Measurements from ENCODE around the gene BTF3. TPM values are rescaled to one million over a fixed set of nuclear protein-coding genes. Genes with fewer than 3 reads are reported as not detected.
"Not testable (repeated sequence)": the region's sequence is repeated elsewhere in the genome, so short reads cannot be mapped to it uniquely, and the experiment has no call there.

The BTF3 gene
- total RNA-seq: 100 to 1,000 TPM; 389 to 397 TPM
- long read RNA-seq, donor 1, transcript BTF3-202 (6 exons, 1,237 nt): minor isoform, 12 of 89 reads
- long read RNA-seq, donor 1, transcript BTF3-201 (6 exons, 897 nt): major isoform, 71 of 89 reads
- long read RNA-seq, donor 1, partial matches to known transcripts: 5 of 89 reads
- long read RNA-seq, donor 1, other reads (novel, unspliced or antisense): 1 of 89 reads
- long read RNA-seq, donor 2, transcript BTF3-201 (6 exons, 897 nt): major isoform, 372 of 460 reads
- long read RNA-seq, donor 2, transcript BTF3-202 (6 exons, 1,237 nt): minor isoform, 83 of 460 reads
- long read RNA-seq, donor 2, partial matches to known transcripts: 3 of 460 reads
- long read RNA-seq, donor 2, other reads (novel, unspliced or antisense): 2 of 460 reads

GRCh38 chr5:73498057-73498992 lies at the start of gene BTF3:
TSS of gene BTF3 (plus strand) at chr5:73498442. CDS start at chr5:73498668, 226 bp downstream.
- intact Hi-C loops (cut with DNase I): no loop called here
- DNase-seq (ENCODE audit: low spot score): peak; percentile 99

- intact Hi-C loops (cut with DNase I): loop anchor here in 1 of 2 donors (10.0 kb wide), 1 partner anchor 364 kb away; no protein-coding TSS in a partner anchor
- DNase-seq (ENCODE audit: low spot score): peak; percentile 95
Measured at GRCh38 chr5:73448463-73449136, 49.6 kb upstream of the BTF3 start, which contains the start of gene FOXD1. TSS of gene FOXD1 (minus strand) at chr5:73448777. CDS start at chr5:73448362, 415 bp downstream.

GRCh38 chr5:73450137-73450536 lies 48.1 kb upstream of the BTF3 start:
- intact Hi-C loops (cut with DNase I): loop anchor here in 1 of 2 donors (5.0 kb wide), 2 partner anchors 138 to 233 kb away; no protein-coding TSS in a partner anchor
- DNase-seq (ENCODE audit: low spot score): no peak

- intact Hi-C loops (cut with DNase I): loop anchor here in 1 of 2 donors (5.0 kb wide), 2 partner anchors 138 to 233 kb away; no protein-coding TSS in a partner anchor
- DNase-seq (ENCODE audit: low spot score): no peak
Measured at GRCh38 chr5:73450672-73451223, 47.5 kb upstream of the BTF3 start.

GRCh38 chr5:73451224-73452130 lies 46.8 kb upstream of the BTF3 start:
- peak; percentile 93 for DNase-seq (ENCODE audit: low spot score)
- intact Hi-C loops (cut with DNase I): loop anchor here (1.0 to 5.0 kb wide), 3 partner anchors 139 to 234 kb away; no protein-coding TSS in a partner anchor

GRCh38 chr5:73452215-73452614 lies 46.0 kb upstream of the BTF3 start:
- intact Hi-C loops (cut with DNase I): loop anchor here (1.0 to 5.0 kb wide), 3 partner anchors 140 to 235 kb away; no protein-coding TSS in a partner anchor
- no peak for DNase-seq (ENCODE audit: low spot score)

GRCh38 chr5:73454379-73455036 lies 43.7 kb upstream of the BTF3 start:
- DNase-seq (ENCODE audit: low spot score): no peak
- intact Hi-C loops (cut with DNase I): loop anchor here in 1 of 2 donors (5.0 kb wide), 2 partner anchors 142 to 237 kb away; no protein-coding TSS in a partner anchor

- DNase-seq (ENCODE audit: low spot score); intact Hi-C loops (cut with DNase I): not testable (repeated sequence)
Measured at GRCh38 chr5:73456462-73456861, 41.8 kb upstream of the BTF3 start.

GRCh38 chr5:73459366-73459765 lies 38.9 kb upstream of the BTF3 start:
- intact Hi-C loops (cut with DNase I): no loop called here
- DNase-seq (ENCODE audit: low spot score): no peak

- intact Hi-C loops (cut with DNase I): loop anchor here in 1 of 2 donors (5.0 kb wide), 1 partner anchor 1578 kb away; no protein-coding TSS in a partner anchor
- DNase-seq (ENCODE audit: low spot score): no peak
Measured at GRCh38 chr5:73460133-73460532, 38.1 kb upstream of the BTF3 start.

- intact Hi-C loops (cut with DNase I): loop anchor here in 1 of 2 donors (5.0 kb wide), 1 partner anchor 1582 kb away; no protein-coding TSS in a partner anchor
- no peak for DNase-seq (ENCODE audit: low spot score)
Measured at GRCh38 chr5:73464016-73464745, 34.1 kb upstream of the BTF3 start.

- intact Hi-C loops (cut with DNase I); DNase-seq (ENCODE audit: low spot score): not testable (repeated sequence)
Measured at GRCh38 chr5:73468638-73469037, 29.6 kb upstream of the BTF3 start.

GRCh38 chr5:73469878-73470277 lies 28.4 kb upstream of the BTF3 start:
- intact Hi-C loops (cut with DNase I): no loop called here
- no peak for DNase-seq (ENCODE audit: low spot score)

GRCh38 chr5:73471654-73472053 lies 26.6 kb upstream of the BTF3 start:
- DNase-seq (ENCODE audit: low spot score): no peak
- intact Hi-C loops (cut with DNase I): no loop called here

GRCh38 chr5:73472116-73472515 lies 26.1 kb upstream of the BTF3 start:
- intact Hi-C loops (cut with DNase I): no loop called here
- no peak for DNase-seq (ENCODE audit: low spot score)

- DNase-seq (ENCODE audit: low spot score): no peak
- intact Hi-C loops (cut with DNase I): no loop called here
Measured at GRCh38 chr5:73480500-73480899, 17.7 kb upstream of the BTF3 start.
